Testis (tissue), 2 donors: ENCODE measurements around the gene PLRG1.

Source experiments
- POLR2A ChIP-seq: fragments of 450-650 bp; IDR thresholded peaks from one replicate; pipeline ENCODE4 v1.6.1; 2017; ENCODE audit warnings: antibody characterized with exemption, mild to moderate bottlenecking, moderate library complexity
- TF ChIP-seq, protein P1 (sequence below), 3 experiments: fragments of 450-650 bp in 2 of 3; fragments of 200-600 bp in 1 of 3; sonication (generic) in 1 of 3; IDR thresholded peaks; one replicate each; pipeline ENCODE4 v1.5.1; 2016 to 2019; ENCODE audit warnings: antibody characterized with exemption in 3 of 3, mild to moderate bottlenecking in 2 of 3, moderate library complexity in 1 of 3

- TF ChIP-seq, protein P1, sequence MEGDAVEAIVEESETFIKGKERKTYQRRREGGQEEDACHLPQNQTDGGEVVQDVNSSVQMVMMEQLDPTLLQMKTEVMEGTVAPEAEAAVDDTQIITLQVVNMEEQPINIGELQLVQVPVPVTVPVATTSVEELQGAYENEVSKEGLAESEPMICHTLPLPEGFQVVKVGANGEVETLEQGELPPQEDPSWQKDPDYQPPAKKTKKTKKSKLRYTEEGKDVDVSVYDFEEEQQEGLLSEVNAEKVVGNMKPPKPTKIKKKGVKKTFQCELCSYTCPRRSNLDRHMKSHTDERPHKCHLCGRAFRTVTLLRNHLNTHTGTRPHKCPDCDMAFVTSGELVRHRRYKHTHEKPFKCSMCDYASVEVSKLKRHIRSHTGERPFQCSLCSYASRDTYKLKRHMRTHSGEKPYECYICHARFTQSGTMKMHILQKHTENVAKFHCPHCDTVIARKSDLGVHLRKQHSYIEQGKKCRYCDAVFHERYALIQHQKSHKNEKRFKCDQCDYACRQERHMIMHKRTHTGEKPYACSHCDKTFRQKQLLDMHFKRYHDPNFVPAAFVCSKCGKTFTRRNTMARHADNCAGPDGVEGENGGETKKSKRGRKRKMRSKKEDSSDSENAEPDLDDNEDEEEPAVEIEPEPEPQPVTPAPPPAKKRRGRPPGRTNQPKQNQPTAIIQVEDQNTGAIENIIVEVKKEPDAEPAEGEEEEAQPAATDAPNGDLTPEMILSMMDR (IDR thresholded peaks at IDR 0.05), result no peak
- TF ChIP-seq POLR2A, result no peak
Observed at GRCh38 chr4:154534296-154534695, 15.9 kb downstream of the PLRG1 start.
